OCI-LY1 (cell line): ENCODE measurements around the gene GABRB3.

Experiments
- CTCF ChIP-seq: fragments of 200-600 bp; sonication (generic), shearing (Covaris generic); IDR thresholded peaks from 2 replicates; pipeline ENCODE4 v1.5.1; 2017; ENCODE audit warnings: mild to moderate bottlenecking, antibody characterized with exemption, low read length, moderate library complexity, mixed read lengths
- EZH2 ChIP-seq: fragments of 200-600 bp; sonication (generic), shearing (Covaris generic); IDR thresholded peaks from 2 replicates; pipeline ENCODE4 v1.8.0; 2017; ENCODE audit warnings: borderline replicate concordance, mixed run types, mild to moderate bottlenecking, antibody characterized with exemption, low read length, moderate library complexity, mixed read lengths

- TF ChIP-seq CTCF (no peak), EZH2 (no peak)
Observed at GRCh38 chr15:26656080-26656479, 116.8 kb downstream of the GABRB3 start.
